HEK293 (cell line): ENCODE results near the gene PEX26.
A peak's percentile ranks its signal among the peaks of the same experiment; 100 is the strongest.

Source experiments
- CTCF ChIA-PET: fragments of 350-600 bp; formaldehyde crosslinking; extraction: SDS; loops from one replicate; lab custom pipeline; 2021; ENCODE audit warnings: antibody characterized with exemption; lab: Yijun Ruan, JAX
- POLR2A ChIA-PET: fragments of 300-600 bp; formaldehyde crosslinking; extraction: SDS; loops from one replicate; lab custom pipeline; 2020; ENCODE audit warnings: antibody characterized with exemption, inconsistent platforms; lab: Yijun Ruan, JAX
- H3K27ac ChIP-seq: fragments of 200-500 bp; sonication (Bioruptor generic); 2 replicates; pipeline ENCODE4 v1.5.1; 2014; ENCODE audit warnings: low read depth, low read length, control low read depth, inconsistent platforms; ENCODE audit errors: extremely low read depth
- H3K36me3 ChIP-seq, 2 experiments: fragments of 200-500 bp in 1 of 2; sonication (Bioruptor generic) in 1 of 2; 1 replicate in 1 of 2; 2 replicates in 1 of 2; pipeline ENCODE4 v1.5.1; 2014 to 2017; ENCODE audit warnings: inconsistent platforms in 2 of 2, low read length in 2 of 2; ENCODE audit not compliant: control insufficient read depth in 2 of 2, insufficient read depth in 1 of 2
- H3K4me1 ChIP-seq: fragments of 200-500 bp; sonication (Bioruptor generic); 2 replicates; pipeline ENCODE4 v1.5.1; 2014; ENCODE audit warnings: mild to moderate bottlenecking, low read length, inconsistent platforms; ENCODE audit not compliant: control insufficient read depth, insufficient read depth
- H3K4me3 ChIP-seq: 2 replicates; pipeline ENCODE4 v1.5.1; 2011; ENCODE audit warnings: low read depth, mild to moderate bottlenecking, control low read depth, low read length, moderate library complexity
- H3K9me3 ChIP-seq: fragments of 200-500 bp; sonication (Bioruptor generic); 2 replicates; pipeline ENCODE4 v1.5.1; 2014; ENCODE audit warnings: low read depth, low read length, inconsistent platforms; ENCODE audit not compliant: control insufficient read depth, insufficient read depth
- GLIS1 ChIP-seq: fragments of 450-650 bp; formaldehyde crosslinking; IDR thresholded peaks from 2 replicates; pipeline ENCODE4 v1.5.1; 2016; ENCODE audit warnings: missing biosample characterization, missing genetic modification characterization
- HOXA7 ChIP-seq: sonication (generic); formaldehyde crosslinking; IDR thresholded peaks from 2 replicates; pipeline ENCODE4 v1.8.1; 2022; ENCODE audit warnings: missing genetic modification reagents, borderline replicate concordance
- KLF7 ChIP-seq: fragments of 450-650 bp; formaldehyde crosslinking; IDR thresholded peaks from 2 replicates; pipeline ENCODE4 v1.5.1; 2016; ENCODE audit warnings: missing biosample characterization, missing genetic modification characterization, borderline replicate concordance
- KLF8 ChIP-seq: fragments of 450-650 bp; formaldehyde crosslinking; IDR thresholded peaks from 2 replicates; pipeline ENCODE4 v1.5.1; 2016; ENCODE audit warnings: missing biosample characterization, missing genetic modification characterization
- OSR2 ChIP-seq: fragments of 450-650 bp; formaldehyde crosslinking; IDR thresholded peaks from 2 replicates; pipeline ENCODE4 v1.5.1; 2016; ENCODE audit warnings: missing biosample characterization, missing genetic modification characterization
- TRIM28 ChIP-seq: IDR thresholded peaks from 2 replicates; pipeline ENCODE4 v1.6.1; 2011; ENCODE audit warnings: low read length, control low read depth, borderline replicate concordance
- ZBTB1 ChIP-seq: fragments of 450-650 bp; formaldehyde crosslinking; IDR thresholded peaks from 2 replicates; pipeline ENCODE4 v1.5.1; 2016; ENCODE audit warnings: missing biosample characterization, missing genetic modification characterization
- ZBTB17 ChIP-seq: fragments of 450-650 bp; formaldehyde crosslinking; IDR thresholded peaks from 2 replicates; pipeline ENCODE4 v1.5.1; 2016; ENCODE audit warnings: missing biosample characterization, missing genetic modification characterization
- ZBTB20 ChIP-seq: fragments of 450-650 bp; formaldehyde crosslinking; IDR thresholded peaks from 2 replicates; pipeline ENCODE4 v1.5.1; 2016; ENCODE audit warnings: missing biosample characterization, missing genetic modification characterization
- ZIC2 ChIP-seq: fragments of 450-650 bp; formaldehyde crosslinking; IDR thresholded peaks from 2 replicates; pipeline ENCODE4 v1.5.1; 2016; ENCODE audit warnings: missing biosample characterization, missing genetic modification characterization
- ZNF138 ChIP-seq: fragments of 450-650 bp; formaldehyde crosslinking; IDR thresholded peaks from 2 replicates; pipeline ENCODE4 v1.5.1; 2016; ENCODE audit warnings: missing biosample characterization, missing genetic modification characterization, borderline replicate concordance
- ZNF175 ChIP-seq: fragments of 450-650 bp; formaldehyde crosslinking; IDR thresholded peaks from 2 replicates; pipeline ENCODE4 v1.5.1; 2016; ENCODE audit warnings: missing biosample characterization, missing genetic modification characterization
- ZNF184 ChIP-seq: fragments of 450-650 bp; IDR thresholded peaks from 2 replicates; pipeline ENCODE4 v1.5.1; 2018; ENCODE audit warnings: missing biosample characterization, mild to moderate bottlenecking, missing genetic modification characterization
- ZNF23 ChIP-seq: fragments of 450-650 bp; formaldehyde crosslinking; IDR thresholded peaks from 2 replicates; pipeline ENCODE4 v1.5.1; 2016; ENCODE audit warnings: missing biosample characterization, missing genetic modification characterization, borderline replicate concordance
- ZNF239 ChIP-seq: fragments of 450-650 bp; formaldehyde crosslinking; IDR thresholded peaks from 2 replicates; pipeline ENCODE4 v1.5.1; 2016; ENCODE audit warnings: missing biosample characterization, missing genetic modification characterization
- ZNF366 ChIP-seq: fragments of 450-650 bp; formaldehyde crosslinking; conservative IDR thresholded peaks from 2 replicates; pipeline ENCODE4 v1.5.1; 2016; ENCODE audit warnings: missing biosample characterization, missing genetic modification characterization
- ZNF530 ChIP-seq: fragments of 450-650 bp; formaldehyde crosslinking; IDR thresholded peaks from 2 replicates; pipeline ENCODE4 v1.5.1; 2016; ENCODE audit warnings: low read depth, missing biosample characterization, missing genetic modification characterization
- ZNF558 ChIP-seq: fragments of 450-650 bp; formaldehyde crosslinking; IDR thresholded peaks from 2 replicates; pipeline ENCODE4 v1.5.1; 2016; ENCODE audit warnings: missing biosample characterization, missing genetic modification characterization
- ZNF626 ChIP-seq: fragments of 450-650 bp; sonication (Bioruptor Pico); formaldehyde crosslinking; IDR thresholded peaks from 2 replicates; pipeline ENCODE4 v1.5.1; 2018; ENCODE audit warnings: missing biosample characterization, missing genetic modification characterization, inconsistent platforms
- ZNF629 ChIP-seq: fragments of 450-650 bp; formaldehyde crosslinking; IDR thresholded peaks from 2 replicates; pipeline ENCODE4 v1.5.1; 2017; ENCODE audit warnings: missing biosample characterization, missing genetic modification characterization
- ZNF660 ChIP-seq: fragments of 450-650 bp; IDR thresholded peaks from 2 replicates; pipeline ENCODE4 v1.5.1; 2018; ENCODE audit warnings: missing biosample characterization, mild to moderate bottlenecking, missing genetic modification characterization
- ZNF776 ChIP-seq: fragments of 450-650 bp; formaldehyde crosslinking; IDR thresholded peaks from 2 replicates; pipeline ENCODE4 v1.5.0; 2017; ENCODE audit warnings: missing biosample characterization, missing genetic modification characterization, borderline replicate concordance
- ZNF785 ChIP-seq: fragments of 450-650 bp; formaldehyde crosslinking; IDR thresholded peaks from 2 replicates; pipeline ENCODE4 v1.5.1; 2016; ENCODE audit warnings: missing biosample characterization, missing genetic modification characterization
- ZXDB ChIP-seq: fragments of 450-650 bp; formaldehyde crosslinking; IDR thresholded peaks from 2 replicates; pipeline ENCODE4 v1.5.1; 2016; ENCODE audit warnings: missing biosample characterization, missing genetic modification characterization
- TF ChIP-seq, protein P1 (sequence below): fragments of 450-650 bp; formaldehyde crosslinking; IDR thresholded peaks from 2 replicates; pipeline ENCODE4 v1.5.1; 2016; ENCODE audit warnings: missing biosample characterization, missing genetic modification characterization
- TF ChIP-seq, protein P2 (sequence below): fragments of 450-650 bp; formaldehyde crosslinking; IDR thresholded peaks from 2 replicates; pipeline ENCODE4 v1.5.1; 2016; ENCODE audit warnings: missing biosample characterization, missing genetic modification characterization

PEX26 gene

DNA sequence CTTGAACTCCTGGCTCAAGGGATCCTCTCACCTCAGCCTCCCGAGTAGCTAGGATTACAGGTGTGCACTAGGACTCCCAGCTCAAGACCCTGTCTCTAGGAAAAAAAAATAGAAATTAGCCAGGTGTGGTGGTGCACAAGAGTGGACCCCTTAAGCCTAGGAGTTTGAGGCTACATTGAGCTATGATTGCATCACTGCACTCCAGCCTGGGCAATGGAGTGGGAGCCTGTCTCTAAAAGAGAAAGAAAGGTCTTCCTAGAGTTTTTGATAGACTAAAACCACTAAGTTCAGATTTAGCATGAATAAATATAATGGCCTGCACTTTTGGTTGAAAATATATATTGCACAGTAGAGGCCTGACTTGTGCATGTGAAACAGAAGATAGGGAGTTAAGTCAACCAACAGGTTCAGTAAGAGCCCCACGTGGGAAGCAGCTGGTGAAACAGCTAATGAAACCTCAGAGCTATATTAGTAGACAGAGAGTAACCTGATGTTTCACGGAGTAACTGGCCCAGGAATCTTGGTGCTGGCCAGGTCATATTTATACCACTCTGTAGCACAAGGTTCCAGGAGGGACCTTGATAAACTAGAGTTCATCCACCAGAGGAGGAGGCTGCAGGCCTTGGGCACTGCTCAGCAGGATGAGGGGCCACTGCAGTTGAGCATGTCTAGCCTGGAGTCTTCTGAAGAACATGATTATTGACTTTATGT is 48.8 kb upstream of the PEX26 start:
- ChIA-PET CTCF (interaction anchor here (0.6 to 3.2 kb wide), 5 partner anchors 27 to 198 kb away, joined by 3 to 27 read pairs (median 5); partner anchors contain the start of gene PEX26), POLR2A (no interaction called here)
- Histone ChIP-seq H3K27ac (no peak overlapping the region), H3K4me3 (no peak overlapping the region), H3K36me3 (no peaks in the 10 kb centered on the region), H3K9me3 (no peaks in the 10 kb centered on the region), H3K4me1 (no peaks in the 10 kb centered on the region; the same call in 1 of the 2 replicates)
- TF ChIP-seq KLF8 (tag by site-specific recombination) (no peak), HOXA7 (CRISPR knock-in tag) (no peak), ZBTB17 (tag by site-specific recombination) (no peak)
- TF ChIP-seq, protein P1, sequence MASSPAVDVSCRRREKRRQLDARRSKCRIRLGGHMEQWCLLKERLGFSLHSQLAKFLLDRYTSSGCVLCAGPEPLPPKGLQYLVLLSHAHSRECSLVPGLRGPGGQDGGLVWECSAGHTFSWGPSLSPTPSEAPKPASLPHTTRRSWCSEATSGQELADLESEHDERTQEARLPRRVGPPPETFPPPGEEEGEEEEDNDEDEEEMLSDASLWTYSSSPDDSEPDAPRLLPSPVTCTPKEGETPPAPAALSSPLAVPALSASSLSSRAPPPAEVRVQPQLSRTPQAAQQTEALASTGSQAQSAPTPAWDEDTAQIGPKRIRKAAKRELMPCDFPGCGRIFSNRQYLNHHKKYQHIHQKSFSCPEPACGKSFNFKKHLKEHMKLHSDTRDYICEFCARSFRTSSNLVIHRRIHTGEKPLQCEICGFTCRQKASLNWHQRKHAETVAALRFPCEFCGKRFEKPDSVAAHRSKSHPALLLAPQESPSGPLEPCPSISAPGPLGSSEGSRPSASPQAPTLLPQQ (tag by site-specific recombination): no peak

DNA sequence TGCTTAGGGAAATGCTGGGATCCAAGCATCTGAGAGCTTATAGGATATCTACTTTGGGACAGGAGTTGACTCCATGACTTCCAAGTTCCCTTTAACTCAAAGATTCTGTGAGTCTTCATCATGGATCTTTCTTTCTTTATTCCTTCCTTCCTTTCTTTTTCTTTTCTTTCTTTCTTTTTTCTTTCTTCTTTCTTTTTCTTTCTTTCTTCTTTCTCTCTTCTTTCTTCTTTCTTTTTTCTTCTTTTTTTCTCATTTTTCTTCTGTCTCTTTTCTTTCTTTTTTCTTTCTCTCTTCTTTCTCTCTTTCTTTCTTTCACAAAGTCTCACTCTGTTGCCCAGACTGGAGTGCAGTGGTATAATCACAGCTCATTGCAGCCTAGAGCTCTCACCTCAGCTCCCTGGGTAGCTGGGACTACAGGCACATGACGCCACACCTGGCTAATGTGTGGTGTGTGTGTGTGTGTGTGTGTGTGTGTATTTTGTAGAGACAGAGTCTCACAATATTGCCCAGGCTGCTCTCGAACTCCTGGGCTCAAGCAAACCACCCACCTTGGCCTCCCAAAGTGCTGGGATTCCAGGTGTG is 48.0 kb upstream of the PEX26 start:
- Histone ChIP-seq H3K27ac (no peak overlapping the region), H3K4me1 (no peaks in the 10 kb centered on the region; the same call in 1 of the 2 replicates), H3K4me3 (no peak overlapping the region), H3K9me3 (no peaks in the 10 kb centered on the region), H3K36me3 (no peaks in the 10 kb centered on the region)
- ChIA-PET CTCF (interaction anchor here (0.7 to 3.2 kb wide), 2 partner anchors 29 to 46 kb away, joined by 5 to 27 read pairs; partner anchors contain the start of gene PEX26), POLR2A (no interaction called here)
- TF ChIP-seq ZNF366 (tag by site-specific recombination) (peak; percentile 81), ZNF530 (tag by site-specific recombination) (no peak), TRIM28 (no peak), ZNF629 (no peak)

DNA sequence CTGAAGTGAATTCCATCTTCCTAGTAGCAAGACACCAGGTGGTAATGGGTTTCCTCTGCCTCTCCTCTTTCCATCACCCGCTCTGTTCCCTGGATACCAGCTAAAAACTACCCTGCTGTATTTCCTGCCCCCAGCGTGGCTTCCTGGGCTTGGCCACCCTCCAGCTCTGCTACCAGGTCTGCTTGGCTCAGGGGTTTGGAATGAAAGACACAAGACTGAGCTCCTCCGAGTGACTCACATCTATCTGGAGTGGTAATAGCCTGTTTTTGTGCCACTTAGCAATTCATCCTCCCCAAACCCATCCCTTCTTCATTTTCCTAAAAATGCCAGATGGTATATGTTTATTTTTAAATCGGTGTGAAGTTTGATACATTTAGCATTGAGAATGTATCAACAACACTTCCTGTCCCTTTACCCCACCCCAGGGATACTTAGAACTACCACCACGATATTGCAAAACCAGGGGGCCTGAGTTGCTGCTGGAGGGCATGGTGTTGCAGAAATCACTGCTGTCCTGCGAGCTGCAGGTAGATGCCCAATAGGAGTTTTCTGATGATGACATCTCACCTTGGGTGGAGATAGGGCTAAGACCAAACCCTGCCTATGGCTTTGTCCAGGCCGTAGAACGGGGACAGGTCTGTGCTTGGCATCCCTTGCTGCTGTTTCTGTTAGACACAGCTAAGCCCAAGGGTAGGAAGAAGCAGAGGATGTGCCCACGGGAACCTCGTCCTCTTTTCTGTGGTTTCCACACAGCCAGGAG is 45.9 kb upstream of the PEX26 start:
- Histone ChIP-seq H3K27ac (no peak overlapping the region), H3K9me3 (no peaks in the 10 kb centered on the region), H3K4me1 (peaks cover 3% of the 10 kb centered on the region; the same call in 1 of the 2 replicates), H3K4me3 (no peak overlapping the region), H3K36me3 (no peaks in the 10 kb centered on the region)
- POLR2A ChIA-PET: interaction anchor here (0.9 to 1.4 kb wide), 5 partner anchors 8 to 118 kb away, joined by 3 to 9 read pairs (median 5); partner anchors contain the start of genes PEX26 and USP18
- CTCF ChIA-PET: interaction anchor here (0.5 to 2.5 kb wide), 5 partner anchors 9 to 48 kb away, joined by 3 to 10 read pairs (median 3); no protein-coding TSS in a partner anchor
- TF ChIP-seq ZNF239 (no peak), ZXDB (tag by site-specific recombination) (no peak), ZNF626 (tag by site-specific recombination) (no peak), ZNF558 (peak; percentile 50; the same call in 1 of the 2 replicates), ZNF138 (tag by site-specific recombination) (no peak), ZNF776 (tag by site-specific recombination) (no peak), ZIC2 (tag by site-specific recombination) (no peak), ZNF785 (tag by site-specific recombination) (no peak), ZNF184 (tag by site-specific recombination) (0 out of 2 replicates have a peak, but pooled peaks have one; percentile 30), OSR2 (tag by site-specific recombination) (peak; percentile 80), KLF7 (tag by site-specific recombination) (no peak), ZNF23 (tag by site-specific recombination) (no peak), GLIS1 (tag by site-specific recombination) (peak; percentile 94), ZBTB20 (tag by site-specific recombination) (no peak), ZNF175 (tag by site-specific recombination) (no peak), ZNF660 (0 out of 2 replicates have a peak, but pooled peaks have one; percentile 29), ZBTB1 (tag by site-specific recombination) (no peak)
- TF ChIP-seq, protein P2, sequence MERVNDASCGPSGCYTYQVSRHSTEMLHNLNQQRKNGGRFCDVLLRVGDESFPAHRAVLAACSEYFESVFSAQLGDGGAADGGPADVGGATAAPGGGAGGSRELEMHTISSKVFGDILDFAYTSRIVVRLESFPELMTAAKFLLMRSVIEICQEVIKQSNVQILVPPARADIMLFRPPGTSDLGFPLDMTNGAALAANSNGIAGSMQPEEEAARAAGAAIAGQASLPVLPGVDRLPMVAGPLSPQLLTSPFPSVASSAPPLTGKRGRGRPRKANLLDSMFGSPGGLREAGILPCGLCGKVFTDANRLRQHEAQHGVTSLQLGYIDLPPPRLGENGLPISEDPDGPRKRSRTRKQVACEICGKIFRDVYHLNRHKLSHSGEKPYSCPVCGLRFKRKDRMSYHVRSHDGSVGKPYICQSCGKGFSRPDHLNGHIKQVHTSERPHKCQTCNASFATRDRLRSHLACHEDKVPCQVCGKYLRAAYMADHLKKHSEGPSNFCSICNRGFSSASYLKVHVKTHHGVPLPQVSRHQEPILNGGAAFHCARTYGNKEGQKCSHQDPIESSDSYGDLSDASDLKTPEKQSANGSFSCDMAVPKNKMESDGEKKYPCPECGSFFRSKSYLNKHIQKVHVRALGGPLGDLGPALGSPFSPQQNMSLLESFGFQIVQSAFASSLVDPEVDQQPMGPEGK (tag by site-specific recombination): no peak
